Left lobe of liver (tissue), 2 donors: ENCODE results near the gene TTLL11. TPM values are rescaled to one million over a fixed set of nuclear protein-coding genes. Genes with fewer than 3 reads are reported as not detected.

Source experiments
- ATAC-seq: fragments of 200-7000 bp; cut with Tn5 transposase; one replicate; pipeline ENCODE4 v1.9.1; 2020; ENCODE audit warnings: mild to moderate bottlenecking, moderate library complexity
- DNase-seq: peaks from one replicate; pipeline ENCODE4 v3.0.0-alpha.2; 2020; ENCODE audit warnings: low spot score
- total RNA-seq: library from RNA; stranded (reverse); gene quantifications from one replicate; pipeline ENCODE4 v1.2.1, GENCODE V29; 2021
- donor health status: DM: no; HTN: no; CAD: no; lungs with moderate emphysema.
- donor health status: DM: no; HTN: yes; CAD: no.

TTLL11 gene
- total RNA-seq, 1 donor from 2014 or later: 2.8 TPM

DNA sequence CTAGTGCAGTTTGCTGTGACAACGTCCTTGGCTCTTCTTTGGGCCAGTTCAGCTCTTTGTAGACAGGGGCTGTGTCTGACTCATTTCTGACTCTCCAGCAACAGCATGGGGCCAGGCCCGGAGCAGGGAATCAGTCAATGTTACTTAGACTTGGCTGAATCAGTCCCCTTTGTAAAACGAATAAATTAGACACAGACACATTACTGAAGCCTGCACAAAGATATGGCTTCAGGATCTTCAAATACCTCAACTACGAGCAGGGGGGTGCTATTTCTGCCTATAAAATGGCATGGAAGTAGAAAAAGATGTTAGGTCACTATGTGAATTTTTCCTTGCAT is 204.7 kb downstream of the TTLL11 start:
- no peak for DNase-seq
- no peak for ATAC-seq

DNA sequence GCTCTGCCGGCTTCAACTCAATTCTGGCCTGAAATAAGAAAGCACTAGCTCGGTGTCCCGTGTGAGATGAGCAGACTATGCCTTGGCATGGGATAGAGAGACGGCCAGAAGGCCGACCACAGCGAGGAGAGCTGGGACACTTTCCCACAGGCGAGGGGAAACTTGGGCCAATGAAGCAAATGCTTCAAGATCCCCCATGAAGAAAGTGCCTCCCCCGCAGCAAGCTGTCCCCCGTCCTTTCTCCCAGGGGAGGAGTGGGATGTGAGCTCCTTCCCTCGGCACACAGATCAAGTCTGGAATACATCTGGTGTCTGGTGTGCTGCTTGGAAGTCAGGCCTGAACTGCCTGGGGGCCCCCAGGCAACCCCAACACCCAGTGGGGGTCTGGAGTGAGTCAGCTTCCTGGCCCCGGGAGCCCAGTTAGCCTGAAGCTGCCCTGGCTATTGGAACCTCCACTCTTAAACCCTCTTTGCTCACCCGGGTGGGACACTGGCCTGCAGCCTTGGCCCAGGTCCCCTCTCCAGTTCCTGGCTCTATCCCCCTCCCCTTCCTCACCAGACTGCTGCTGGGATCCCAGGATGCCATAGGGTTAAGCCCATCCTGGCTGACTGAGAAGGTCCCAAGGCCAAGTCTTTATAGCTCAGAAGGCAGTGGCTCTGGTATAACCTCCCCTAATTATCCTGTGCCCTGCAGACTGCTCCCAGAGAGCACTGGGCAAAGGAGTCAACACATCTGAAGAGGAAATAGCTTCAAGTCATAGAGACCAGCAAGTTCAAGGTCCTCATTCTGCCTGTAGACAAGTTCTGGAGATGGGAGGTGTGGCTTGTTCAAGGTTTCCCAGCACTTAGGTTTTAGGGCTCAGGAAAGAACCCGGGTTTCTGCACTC is 205.3 kb downstream of the TTLL11 start:
- no peak for DNase-seq
- ATAC-seq: no peak

DNA sequence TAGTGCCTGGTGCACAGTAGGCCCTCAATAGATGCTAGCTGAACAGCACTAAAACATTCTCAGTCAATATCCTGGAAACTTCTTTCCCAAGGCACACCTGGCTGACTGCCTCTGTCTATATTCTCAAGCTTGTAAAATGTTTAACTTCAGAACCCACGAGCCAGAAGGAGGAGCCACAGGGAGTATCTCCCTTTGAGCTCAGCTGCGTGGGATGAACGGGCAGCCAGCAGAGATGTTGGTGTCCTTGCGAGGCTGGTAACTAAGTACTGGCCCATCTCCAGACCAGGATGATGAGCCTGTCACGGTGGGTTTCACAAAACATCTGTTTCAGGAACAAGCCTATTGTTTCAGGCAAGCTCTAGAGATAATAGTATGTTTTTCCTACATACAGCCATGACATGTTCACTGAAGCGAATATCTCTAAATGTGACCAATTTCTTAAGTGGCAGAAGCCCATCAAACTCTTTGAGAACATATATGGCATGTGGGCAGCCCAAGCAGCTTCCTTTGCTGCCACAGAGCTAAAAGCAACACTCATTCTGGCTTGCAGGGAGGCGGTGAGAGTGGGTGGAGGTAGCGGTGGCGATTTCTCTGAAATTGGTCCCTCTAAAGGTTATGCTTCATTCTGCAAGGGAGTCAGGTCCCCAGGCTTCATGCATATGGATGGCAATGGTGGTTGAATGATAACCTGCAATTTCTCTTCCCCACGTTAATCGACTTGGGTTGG is 206.2 kb downstream of the TTLL11 start:
- no peak for ATAC-seq
- no peak for DNase-seq

DNA sequence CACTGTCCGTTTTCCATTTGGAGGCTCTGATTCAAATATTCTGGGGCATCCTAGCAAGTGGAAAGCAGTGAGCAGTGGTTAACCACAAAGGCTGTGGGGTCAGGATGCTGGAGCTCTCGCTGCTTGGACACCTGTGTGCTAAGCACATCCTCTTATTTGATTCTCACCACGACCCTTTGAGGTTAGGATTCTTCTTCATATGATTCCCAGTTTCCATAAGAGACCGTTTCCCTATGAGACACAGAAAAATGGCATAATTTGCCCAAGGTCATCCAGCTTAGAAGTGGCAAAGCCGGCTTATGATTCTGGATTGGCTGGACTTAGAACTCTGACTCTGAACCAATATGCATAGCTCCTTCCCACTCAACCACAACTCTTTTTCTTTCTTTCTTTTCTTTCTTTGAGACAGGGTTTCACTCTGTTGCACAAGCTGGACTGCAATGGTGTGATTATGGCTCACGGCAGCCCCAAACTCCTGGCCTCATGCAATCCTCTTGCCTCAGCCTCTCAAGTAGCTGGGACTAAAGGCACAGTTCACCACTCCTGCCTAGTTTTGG is 207.7 kb downstream of the TTLL11 start:
- no peak for DNase-seq
- ATAC-seq: no peak

DNA sequence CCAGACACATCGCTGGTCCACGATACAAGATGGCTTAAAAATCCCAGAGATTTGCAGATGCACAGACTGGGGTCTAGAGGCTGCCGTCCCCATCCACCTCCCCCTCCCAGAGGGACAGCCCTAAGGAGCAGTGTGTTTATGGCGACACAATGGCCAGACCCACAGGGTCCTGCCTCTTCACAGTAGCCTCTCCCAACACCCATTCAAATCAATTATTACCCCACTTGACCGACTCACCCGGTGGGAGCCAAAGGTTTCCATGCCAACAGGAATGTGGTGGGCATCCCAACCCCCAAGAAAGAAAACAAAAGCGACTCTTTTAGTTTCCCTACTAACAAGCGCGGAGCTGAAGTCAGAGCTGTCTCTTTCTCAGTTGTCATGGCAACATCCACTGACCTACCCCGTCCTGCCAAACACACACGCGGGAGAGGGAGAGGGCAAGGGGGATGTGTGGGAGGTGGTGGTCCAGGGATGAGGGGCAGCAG is 209.0 kb downstream of the TTLL11 start:
- ATAC-seq (no peak), DNase-seq (no peak)

DNA sequence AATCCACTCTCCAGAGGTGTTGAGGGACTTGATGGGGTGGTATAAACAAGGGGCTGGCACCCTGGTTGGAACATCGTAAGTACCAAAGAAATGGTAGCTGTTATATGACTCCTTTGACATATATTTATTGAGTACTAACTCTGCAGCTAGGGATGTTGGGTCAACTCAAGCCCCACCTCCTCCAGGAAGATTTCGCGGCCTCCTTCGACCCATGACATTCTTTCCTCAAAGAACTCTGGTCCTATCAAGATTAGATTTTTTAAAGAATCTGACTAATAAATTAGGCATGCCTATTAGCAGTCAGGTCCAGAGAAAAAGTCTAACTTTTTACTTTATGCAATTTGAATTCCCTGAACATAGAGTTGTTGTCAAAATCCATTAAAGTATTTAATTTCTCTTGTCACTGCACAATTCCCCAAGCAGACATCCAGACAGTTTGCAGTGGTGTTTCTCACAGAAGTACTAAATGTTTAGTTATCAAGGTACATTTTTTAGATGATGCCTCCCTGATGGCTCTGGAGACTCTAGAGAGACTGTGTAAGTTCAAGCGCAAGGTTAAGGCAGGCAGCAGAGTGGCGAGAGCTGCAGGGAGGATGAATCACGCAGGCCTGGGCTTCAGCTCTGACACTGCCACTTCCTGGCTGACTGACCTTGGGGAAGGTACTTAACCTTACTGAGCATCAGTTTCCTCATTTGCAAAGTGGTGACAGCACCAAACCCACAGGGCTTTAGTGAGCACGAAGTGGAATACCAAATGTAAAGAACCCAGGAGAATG is 209.6 kb downstream of the TTLL11 start:
- DNase-seq (no peak), ATAC-seq (no peak)

DNA sequence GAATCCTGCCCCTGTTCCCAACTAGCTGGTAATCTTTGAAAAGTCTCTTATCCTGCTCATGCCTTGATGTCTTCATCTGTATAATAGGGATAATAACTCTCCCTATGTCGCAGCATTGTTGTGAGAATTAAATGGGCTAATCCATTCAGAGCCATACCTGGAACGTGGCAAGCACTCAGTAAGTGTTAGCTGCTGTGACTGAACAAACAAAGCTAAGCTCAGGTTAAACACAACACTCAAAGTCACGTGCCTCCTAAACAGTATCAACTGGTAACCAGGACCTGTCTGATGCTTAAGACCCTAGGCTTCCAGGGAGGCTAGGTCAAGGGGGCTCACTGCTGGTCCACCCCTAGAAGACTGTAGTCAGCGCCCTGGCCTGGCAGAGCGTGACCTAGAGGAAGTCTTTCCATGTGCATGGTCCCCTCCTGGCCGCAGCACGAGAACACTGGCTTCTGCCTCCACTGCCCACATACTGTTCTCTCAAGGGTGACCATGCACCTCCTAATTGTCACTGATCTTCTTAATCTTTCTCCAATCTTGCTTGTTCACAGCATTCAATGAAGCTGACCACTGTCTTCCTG is 211.1 kb downstream of the TTLL11 start:
- DNase-seq (no peak), ATAC-seq (no peak)

DNA sequence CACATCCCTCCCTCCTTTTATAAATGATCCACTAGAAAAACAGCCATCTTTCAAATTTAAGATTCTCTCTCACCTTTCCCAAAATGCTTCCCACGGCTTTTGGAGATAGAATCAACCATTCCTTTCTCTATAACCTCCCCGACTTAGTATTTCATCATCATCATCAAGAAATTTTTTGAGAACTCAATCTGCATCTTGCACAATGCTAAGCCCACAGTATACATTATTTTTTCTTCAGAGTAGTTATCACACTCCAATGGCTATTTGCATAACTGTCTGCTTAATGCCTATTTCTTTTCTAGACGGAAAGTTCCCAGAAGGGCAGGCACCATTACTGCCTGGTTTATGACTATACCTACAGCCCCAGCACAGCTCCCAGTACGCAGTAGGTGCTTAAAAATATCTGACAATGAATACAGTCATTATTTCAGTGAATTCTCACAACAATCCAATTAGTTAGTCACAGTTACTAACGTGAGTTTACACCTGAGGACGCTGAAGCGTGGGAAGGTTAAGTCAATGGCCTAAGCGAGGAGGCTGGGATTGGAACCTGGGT is 212.7 kb downstream of the TTLL11 start:
- no peak for ATAC-seq
- DNase-seq: no peak

DNA sequence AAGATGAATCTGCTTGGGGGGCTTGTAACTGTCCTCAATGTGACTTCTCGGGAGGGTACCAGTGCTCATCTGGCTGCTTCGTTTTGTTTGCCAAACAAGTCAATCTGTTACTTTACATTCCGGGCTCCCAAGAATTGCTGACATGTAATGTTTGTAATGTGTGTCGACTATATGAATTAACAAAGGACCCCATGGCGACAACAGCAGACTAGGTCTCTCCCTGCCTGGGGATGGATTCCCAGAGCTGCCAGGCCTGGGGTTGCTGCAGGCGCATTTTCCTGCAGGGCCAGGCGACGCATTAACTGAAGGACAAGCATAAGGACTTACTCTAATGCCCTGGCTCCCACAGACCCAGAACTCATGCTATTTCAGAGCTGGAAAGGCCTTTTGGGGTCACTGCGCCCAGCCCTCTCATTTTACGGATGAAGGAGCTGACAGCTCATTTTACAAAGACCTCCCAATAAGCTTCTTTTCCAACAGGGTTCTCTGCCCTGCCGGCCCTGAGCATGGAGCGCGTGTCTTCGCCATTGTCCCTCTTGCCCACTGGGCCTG is 214.8 kb downstream of the TTLL11 start:
- DNase-seq: no peak

DNA sequence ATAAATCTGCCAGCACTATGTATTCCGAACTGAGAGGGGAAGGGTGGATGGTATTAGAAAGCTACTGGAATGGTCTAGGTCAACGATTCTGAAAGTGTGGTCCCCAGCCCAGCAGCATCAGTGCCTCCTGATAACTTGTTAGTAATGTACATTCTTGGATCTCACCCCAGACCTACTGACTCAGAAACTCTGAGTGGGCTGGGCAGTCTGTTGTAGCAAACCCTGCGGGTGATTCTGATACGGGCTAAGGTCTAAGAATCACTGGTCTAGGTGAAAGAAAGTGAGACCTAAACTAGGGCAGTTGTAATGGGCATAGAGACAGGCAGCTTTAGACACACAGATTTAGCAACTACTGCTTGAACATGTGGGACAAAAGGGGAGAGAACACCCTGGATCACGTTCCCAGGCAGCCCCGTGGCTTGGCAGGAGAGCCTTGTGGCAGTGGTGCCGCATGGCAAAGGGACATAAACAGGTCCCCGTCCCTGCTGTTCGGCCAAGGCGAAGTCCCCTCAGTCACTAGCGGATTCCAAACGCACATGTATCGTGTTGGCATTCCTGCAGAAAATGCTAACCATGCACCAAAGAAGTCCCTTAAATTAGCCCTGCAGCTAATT is 216.3 kb downstream of the TTLL11 start:
- ATAC-seq (no peak), DNase-seq (no peak)

More for the DNA sequence above, 214.8 kb downstream of the TTLL11 start:
- no peak for ATAC-seq

DNA sequence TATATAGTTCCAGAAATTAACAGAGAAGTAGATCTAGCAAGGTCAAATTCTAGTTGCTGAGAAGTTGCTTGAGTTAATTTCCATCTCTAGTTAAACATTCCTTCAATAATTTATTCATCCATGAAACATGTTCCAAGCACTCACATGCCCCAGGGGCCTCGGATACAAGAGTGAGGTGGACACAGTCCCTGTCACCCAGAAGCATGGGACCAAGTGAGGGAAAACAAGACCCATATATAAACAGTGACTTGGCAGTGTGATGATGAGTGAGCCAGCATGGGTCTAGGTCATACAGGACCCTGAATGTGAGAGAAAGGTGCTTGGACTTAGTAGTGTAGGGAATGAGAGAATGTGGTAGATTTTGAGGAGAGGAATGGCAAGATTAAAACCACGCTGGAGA is 216.9 kb downstream of the TTLL11 start:
- ATAC-seq: no peak
- no peak for DNase-seq

DNA sequence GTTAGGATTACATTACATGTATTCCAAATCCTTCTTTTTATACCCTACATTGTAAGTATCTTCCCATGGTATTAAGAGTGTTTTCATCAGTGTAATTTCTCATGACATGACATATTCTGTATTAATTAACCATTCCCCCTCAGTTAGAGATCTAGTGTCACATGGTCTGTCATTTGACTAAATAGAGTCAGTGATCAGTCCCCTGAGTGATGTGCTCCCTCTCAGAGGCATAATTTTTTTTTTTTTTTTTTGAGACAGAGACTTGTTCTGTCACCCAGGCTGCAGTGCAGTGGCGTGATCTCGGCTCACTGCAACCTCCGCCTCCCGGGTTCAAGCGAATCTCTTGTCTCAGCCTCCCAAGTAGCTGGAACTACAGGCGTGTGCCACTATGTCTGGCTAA is 218.6 kb downstream of the TTLL11 start:
- no peak for ATAC-seq
- no peak for DNase-seq

DNA sequence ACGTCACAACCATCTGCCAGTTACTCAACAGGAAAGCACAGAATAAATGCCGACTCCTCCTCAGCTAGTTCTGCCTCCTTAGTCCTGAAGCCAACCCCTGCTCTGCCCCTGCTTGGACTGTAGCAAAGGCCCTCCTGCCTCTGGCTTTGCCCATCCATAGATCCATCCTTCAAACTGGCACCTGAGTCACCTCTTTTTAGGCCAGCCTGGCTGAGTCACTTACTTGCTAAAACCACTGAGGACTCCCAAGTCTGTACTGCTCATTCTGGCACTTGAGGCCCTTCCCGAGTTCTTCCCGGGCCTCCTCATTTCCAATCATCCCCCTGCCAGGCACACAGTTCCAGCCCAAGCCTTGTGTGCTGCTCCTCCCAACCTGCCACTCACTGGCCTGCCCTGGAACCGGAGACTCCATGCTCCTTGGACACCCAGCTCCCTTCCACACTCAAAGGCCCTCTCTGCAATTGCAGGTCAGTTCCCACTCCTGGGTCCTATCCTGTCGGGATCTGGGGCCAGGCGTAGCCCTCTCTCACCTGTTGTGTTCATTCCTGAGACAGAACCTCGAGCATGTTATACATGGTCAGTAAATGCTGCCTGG is 221.6 kb downstream of the TTLL11 start:
- DNase-seq (no peak), ATAC-seq (no peak)

DNA sequence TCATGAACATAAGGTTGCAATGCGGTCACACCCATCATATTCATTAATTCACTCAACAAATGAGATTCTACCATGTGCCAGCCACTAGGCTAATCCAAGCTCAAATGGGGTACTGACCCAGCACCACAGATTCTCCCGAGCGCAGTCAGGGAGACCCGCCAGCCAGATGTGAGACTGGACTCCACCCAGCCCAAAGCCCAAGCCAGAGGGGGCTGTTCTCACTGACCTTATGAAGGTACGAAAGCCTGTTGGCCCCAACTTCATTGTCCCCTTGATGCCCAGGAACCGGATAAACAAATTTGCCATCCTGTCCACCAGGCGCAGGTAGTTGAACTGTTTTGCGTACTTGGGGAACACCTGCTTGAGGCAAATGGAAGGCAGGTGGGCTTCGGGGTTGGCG is 222.8 kb downstream of the TTLL11 start:
- ATAC-seq (no peak), DNase-seq (no peak)

DNA sequence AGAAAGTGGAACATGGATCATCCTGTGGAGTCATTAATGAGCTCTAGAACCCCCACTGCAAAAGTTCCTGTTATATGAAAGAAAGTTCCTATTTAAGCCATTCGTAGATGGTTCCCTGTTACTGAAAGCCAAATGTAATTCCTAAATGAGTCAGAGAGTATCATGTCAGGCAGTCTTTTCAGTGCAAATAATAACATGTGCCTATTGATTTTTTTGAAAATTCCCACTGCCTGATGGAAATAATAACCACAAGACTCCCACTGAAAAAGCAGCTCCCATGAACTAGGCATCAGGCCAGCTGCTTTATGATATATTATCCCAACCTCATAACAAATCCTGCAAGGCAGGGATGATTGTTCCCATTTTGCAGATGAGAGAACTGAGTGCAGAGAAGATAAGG is 224.5 kb downstream of the TTLL11 start:
- ATAC-seq (no peak), DNase-seq (no peak)

DNA sequence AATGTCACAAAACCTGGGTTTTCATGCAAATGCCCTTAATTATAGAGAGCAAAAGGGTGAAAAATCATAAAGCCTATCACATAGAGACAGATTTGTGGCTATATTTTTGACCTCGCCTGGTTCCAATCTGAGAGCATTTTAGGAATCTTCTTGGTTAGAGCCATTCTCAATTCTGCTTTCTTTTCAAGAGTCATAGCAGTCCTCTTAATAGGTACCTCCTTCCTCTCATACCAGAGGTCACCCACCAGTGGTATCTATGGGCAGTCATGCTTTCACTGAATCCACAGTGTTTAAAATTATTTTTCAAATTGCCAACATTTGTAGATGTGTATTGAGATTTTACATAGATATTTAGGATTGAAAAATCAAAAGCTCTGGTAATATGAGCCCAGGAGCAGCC is 226.2 kb downstream of the TTLL11 start:
- no peak for DNase-seq
- no peak for ATAC-seq

DNA sequence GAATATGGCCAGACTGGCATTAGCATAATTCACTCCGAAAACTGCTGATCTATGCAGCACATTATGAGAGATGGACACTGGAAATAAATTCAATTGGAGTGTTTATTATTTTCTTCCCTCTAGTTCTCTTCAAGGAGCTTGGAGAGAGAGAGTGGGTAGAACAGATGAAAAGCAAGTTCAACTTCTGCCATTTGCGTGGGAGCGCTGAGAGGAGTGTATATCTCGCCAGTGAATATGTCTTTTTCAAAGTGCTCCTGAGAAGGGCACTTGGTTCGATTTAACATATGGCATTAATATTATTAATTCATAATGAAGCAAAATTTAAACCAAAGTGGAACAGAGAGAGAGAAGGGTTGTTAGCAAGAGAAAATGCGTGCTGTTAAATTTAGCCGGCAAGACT is 227.2 kb downstream of the TTLL11 start:
- no peak for ATAC-seq
- no peak for DNase-seq

DNA sequence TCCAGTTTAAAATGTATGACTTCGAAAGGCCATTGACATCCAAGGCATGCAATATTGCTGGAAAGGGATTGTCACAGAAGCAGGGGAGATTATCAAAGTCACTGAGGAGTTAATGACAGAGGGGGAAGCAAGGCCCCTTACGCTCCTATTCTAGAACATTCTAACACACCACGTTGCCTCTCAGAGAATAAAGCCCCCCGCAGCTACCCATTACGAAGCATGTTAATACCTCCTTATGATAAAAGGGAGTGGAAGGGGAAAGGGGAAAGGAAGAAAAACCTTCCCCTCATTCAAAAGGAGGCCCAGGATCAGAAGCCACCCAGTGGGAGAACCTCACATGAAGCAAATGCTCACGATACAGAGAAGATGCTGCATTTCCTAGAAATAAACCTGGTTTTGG is 228.0 kb downstream of the TTLL11 start:
- ATAC-seq (no peak), DNase-seq (no peak)

DNA sequence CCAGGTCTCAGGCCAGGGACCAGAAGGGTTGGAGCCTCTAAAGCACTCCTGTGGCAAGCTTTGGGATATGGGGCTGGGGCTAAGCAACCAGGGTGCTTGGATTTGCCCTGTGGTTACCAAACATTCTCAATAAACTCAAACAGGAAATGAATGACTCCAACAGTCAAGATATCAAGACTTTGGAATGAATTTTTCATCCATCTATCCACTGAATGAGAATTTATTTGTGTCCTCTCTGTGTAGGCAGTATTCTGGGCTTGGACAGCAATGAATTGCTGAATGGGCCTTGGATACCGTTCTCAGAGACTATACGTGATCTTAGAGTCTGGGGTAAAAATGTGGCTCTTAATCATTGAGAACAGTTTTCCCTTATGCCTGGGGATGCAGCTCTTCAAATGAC is 229.2 kb downstream of the TTLL11 start:
- ATAC-seq (no peak), DNase-seq (no peak)
